ENCODE measurements around the gene RCAN3.

RCAN3 gene

GRCh38 chr1:24555591-24556413, 53.2 kb downstream of the RCAN3 start, which contains the start of gene NCMAP:
Gene NCMAP (plus strand): TSS chr1:24556087. CDS start chr1:24595431, 39,344 bp downstream.
- Histone ChIP-seq H3K9me3 (replicated peaks; ENCODE audit: low read length) (no peaks in the 10 kb centered on the region), H3K36me3 (ENCODE audit: insufficient read depth, low read length) (no peaks in the 10 kb centered on the region), H3K27me3 (ENCODE audit: control insufficient read depth, insufficient read depth, low read length) (peaks cover 70% of the 10 kb centered on the region), H3K9ac (ENCODE audit: low read depth, low read length) (no peak within 1 kb of the TSS), H3K4me3 (ENCODE audit: low read length) (no peak within 1 kb of the TSS), H3K4me2 (ENCODE audit: low read length) (no peak within 1 kb of the TSS), H3K4me1 (ENCODE audit: control insufficient read depth, insufficient read depth, low read length) (peaks cover 6% of the 10 kb centered on the region)

GRCh38 chr1:24556414-24556795, 53.8 kb downstream of the RCAN3 start:
- Histone ChIP-seq H3K9me3 (replicated peaks; ENCODE audit: low read length) (no peaks in the 10 kb centered on the region), H3K4me1 (ENCODE audit: control insufficient read depth, insufficient read depth, low read length) (peaks cover 6% of the 10 kb centered on the region), H3K9ac (ENCODE audit: low read depth, low read length) (no peak overlapping the region), H3K4me2 (ENCODE audit: low read length) (no peak overlapping the region), H3K36me3 (ENCODE audit: insufficient read depth, low read length) (no peaks in the 10 kb centered on the region), H3K27me3 (ENCODE audit: control insufficient read depth, insufficient read depth, low read length) (peaks cover 68% of the 10 kb centered on the region), H3K4me3 (ENCODE audit: low read length) (no peak overlapping the region)

DNA sequence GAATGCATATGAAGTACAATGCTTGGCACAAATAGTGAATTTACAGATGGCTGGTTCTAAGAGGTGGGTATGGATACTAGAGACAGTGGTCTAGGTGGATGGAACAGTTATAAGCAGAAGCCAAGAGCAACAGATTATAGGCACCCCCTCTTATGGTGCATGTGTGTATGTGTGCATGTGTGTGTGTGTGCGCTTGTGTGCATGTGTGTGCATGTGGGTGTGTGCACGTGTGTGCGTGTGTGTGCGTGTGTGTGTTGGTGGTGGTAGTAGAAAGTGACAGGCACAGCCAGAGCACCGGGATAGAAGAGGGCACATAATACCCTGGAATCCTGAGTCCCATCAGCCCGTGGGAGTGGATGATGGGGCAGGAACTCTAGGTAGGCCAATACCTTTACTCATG, 54.6 kb downstream of the RCAN3 start:
- Histone ChIP-seq H3K4me1 (ENCODE audit: control insufficient read depth, insufficient read depth, low read length) (peaks cover 6% of the 10 kb centered on the region), H3K9me3 (replicated peaks; ENCODE audit: low read length) (no peaks in the 10 kb centered on the region), H3K36me3 (ENCODE audit: insufficient read depth, low read length) (no peaks in the 10 kb centered on the region), H3K4me3 (ENCODE audit: low read length) (no peak overlapping the region), H3K27me3 (ENCODE audit: control insufficient read depth, insufficient read depth, low read length) (peaks cover 65% of the 10 kb centered on the region), H3K9ac (ENCODE audit: low read depth, low read length) (no peak overlapping the region), H3K4me2 (ENCODE audit: low read length) (no peak overlapping the region)

DNA sequence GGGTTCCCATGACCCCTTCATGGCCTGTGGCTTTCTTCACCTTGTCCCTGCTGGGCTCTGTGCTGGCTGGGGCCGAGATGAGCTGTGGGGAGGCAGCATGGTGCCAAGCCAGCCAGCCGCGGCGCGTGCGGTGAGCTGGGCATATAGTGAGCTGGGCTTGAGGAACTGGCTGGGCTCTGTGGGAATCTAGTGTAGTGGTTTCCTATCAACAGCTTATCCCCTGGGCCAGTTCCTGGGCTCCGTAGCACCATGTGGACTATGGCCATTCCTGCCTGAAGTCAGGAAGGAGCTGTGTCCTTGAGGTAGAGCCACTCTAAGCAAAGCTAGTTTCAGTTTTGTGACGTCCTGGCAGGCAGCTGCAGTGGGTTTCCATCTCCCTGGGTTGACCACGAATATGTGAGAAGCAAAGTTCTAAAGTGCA, 55.1 kb downstream of the RCAN3 start:
- H3K9ac ChIP-seq (ENCODE audit: low read depth, low read length) = no peak overlapping the region
- H3K36me3 ChIP-seq (ENCODE audit: insufficient read depth, low read length) = no peaks in the 10 kb centered on the region

GRCh38 chr1:24558455-24558854, 55.8 kb downstream of the RCAN3 start:
- Histone ChIP-seq H3K9me3 (replicated peaks; ENCODE audit: low read length) (no peaks in the 10 kb centered on the region), H3K4me1 (ENCODE audit: control insufficient read depth, insufficient read depth, low read length) (peaks cover 6% of the 10 kb centered on the region), H3K4me3 (ENCODE audit: low read length) (no peak overlapping the region), H3K4me2 (ENCODE audit: low read length) (no peak overlapping the region), H3K27me3 (ENCODE audit: control insufficient read depth, insufficient read depth, low read length) (peaks cover 61% of the 10 kb centered on the region), H3K9ac (ENCODE audit: low read depth, low read length) (no peak overlapping the region), H3K36me3 (ENCODE audit: insufficient read depth, low read length) (no peaks in the 10 kb centered on the region)

More for the DNA sequence above, 55.1 kb downstream of the RCAN3 start:
- Histone ChIP-seq H3K9me3 (replicated peaks; ENCODE audit: low read length) (no peaks in the 10 kb centered on the region), H3K27me3 (ENCODE audit: control insufficient read depth, insufficient read depth, low read length) (peaks cover 63% of the 10 kb centered on the region), H3K4me3 (ENCODE audit: low read length) (no peak overlapping the region), H3K4me2 (ENCODE audit: low read length) (no peak overlapping the region), H3K4me1 (ENCODE audit: control insufficient read depth, insufficient read depth, low read length) (peaks cover 6% of the 10 kb centered on the region)

DNA sequence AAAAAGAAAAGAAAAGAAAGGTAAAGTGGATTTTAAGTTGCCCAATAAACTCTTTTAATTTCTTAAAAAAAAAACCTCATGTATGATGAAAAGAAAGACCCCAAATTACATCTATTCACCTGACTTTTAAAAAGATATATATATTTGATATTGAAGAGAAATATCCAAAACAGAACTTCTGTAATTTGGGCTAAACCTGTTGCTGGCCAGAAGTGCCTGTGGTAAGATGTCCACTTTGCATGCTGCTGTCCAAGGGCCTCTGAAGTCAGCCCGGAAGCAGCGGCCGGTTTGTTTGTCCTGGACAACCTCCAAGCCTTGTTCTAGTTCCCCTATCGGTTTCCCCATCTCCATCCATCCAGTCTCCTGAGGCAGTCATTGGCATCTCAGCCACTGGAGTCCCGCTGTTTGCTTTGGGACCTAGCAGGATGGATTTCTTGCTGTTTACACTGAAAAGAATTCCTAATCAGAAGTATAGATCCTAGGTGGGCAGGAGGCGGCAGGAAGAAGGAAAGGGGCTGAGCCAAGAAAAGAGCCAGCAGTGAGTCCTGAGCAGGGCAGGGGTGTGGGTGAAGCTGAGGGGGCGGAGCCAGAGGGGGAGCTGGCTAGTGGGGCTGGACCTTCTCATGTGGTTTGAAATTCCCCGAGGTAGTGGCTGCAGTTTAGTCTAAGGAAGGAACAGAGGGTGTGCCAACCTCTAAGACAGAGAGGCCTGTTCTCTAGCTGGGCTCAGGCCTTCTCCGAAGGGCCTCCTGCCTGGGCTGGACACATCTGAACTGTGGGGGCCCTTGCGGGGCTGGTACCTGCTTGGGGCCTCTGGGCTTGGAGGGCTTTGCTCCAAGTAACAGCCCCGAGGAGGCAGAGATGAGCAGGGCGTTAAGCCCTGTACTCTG, 56.5 kb downstream of the RCAN3 start:
- Histone ChIP-seq H3K4me2 (ENCODE audit: low read length) (no peak overlapping the region), H3K4me3 (ENCODE audit: low read length) (no peak overlapping the region), H3K9me3 (replicated peaks; ENCODE audit: low read length) (no peaks in the 10 kb centered on the region), H3K4me1 (ENCODE audit: control insufficient read depth, insufficient read depth, low read length) (peaks cover 6% of the 10 kb centered on the region), H3K27me3 (ENCODE audit: control insufficient read depth, insufficient read depth, low read length) (peaks cover 58% of the 10 kb centered on the region), H3K9ac (ENCODE audit: low read depth, low read length) (no peak overlapping the region), H3K36me3 (ENCODE audit: insufficient read depth, low read length) (no peaks in the 10 kb centered on the region)

DNA sequence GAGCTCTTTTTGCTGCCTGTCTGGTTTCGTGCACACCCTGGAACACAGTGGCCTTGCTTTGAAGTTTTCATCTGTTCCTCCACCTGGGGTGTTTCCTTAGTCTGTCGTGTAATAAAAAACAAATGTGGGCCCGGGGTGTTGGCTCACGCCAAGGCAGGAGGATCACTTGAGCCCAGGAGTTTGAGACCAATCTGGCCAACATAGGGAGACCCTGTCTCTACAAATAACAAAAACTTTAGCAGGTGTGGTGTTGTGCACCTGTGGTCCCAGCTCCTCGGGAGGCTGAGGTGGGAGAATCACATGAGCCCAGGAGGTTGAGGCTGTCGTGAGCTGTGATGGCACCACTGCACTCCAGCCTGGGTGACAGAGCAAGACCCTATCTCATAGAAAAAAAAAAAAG, 57.7 kb downstream of the RCAN3 start:
- H3K9ac ChIP-seq (ENCODE audit: low read depth, low read length) = no peak overlapping the region
- peaks cover 46% of the 10 kb centered on the region for H3K27me3 ChIP-seq (ENCODE audit: control insufficient read depth, insufficient read depth, low read length)
- H3K4me3 ChIP-seq (ENCODE audit: low read length) = no peak overlapping the region
- H3K9me3 ChIP-seq (replicated peaks; ENCODE audit: low read length) = no peaks in the 10 kb centered on the region
- no peak overlapping the region for H3K4me2 ChIP-seq (ENCODE audit: low read length)
- H3K36me3 ChIP-seq (ENCODE audit: insufficient read depth, low read length) = no peaks in the 10 kb centered on the region
- peaks cover 6% of the 10 kb centered on the region for H3K4me1 ChIP-seq (ENCODE audit: control insufficient read depth, insufficient read depth, low read length)

- Histone ChIP-seq H3K4me2 (ENCODE audit: low read length) (no peak overlapping the region), H3K4me1 (ENCODE audit: control insufficient read depth, insufficient read depth, low read length) (peaks cover 6% of the 10 kb centered on the region), H3K9me3 (replicated peaks; ENCODE audit: low read length) (no peaks in the 10 kb centered on the region), H3K36me3 (ENCODE audit: insufficient read depth, low read length) (no peaks in the 10 kb centered on the region), H3K4me3 (ENCODE audit: low read length) (no peak overlapping the region), H3K9ac (ENCODE audit: low read depth, low read length) (no peak overlapping the region), H3K27me3 (ENCODE audit: control insufficient read depth, insufficient read depth, low read length) (peaks cover 27% of the 10 kb centered on the region)
Measured at GRCh38 chr1:24562625-24563024, 60.0 kb downstream of the RCAN3 start.

DNA sequence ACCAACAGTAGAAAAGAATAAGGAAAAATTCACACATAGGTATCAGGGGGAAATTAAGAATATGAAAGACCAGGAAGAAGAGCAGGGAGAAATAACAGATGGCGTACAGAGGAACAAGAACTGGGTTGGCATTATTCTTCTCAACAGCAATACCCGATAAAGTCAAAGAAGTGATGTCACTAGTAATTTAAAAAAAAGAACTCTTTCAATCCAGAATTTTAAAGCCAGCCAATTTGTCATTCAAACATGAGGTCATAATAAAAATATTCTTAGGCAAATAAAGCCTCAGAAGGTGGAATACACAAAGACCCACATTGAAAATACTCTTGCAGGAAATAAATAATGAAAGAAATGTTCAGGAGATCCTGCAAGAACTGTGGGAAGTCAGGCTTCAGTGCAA, 62.1 kb downstream of the RCAN3 start:
- H3K4me2 ChIP-seq (ENCODE audit: low read length) = no peak overlapping the region
- no peak overlapping the region for H3K9ac ChIP-seq (ENCODE audit: low read depth, low read length)
- peaks cover 19% of the 10 kb centered on the region for H3K27me3 ChIP-seq (ENCODE audit: control insufficient read depth, insufficient read depth, low read length)
- no peaks in the 10 kb centered on the region for H3K9me3 ChIP-seq (replicated peaks; ENCODE audit: low read length)
- no peaks in the 10 kb centered on the region for H3K36me3 ChIP-seq (ENCODE audit: insufficient read depth, low read length)
- no peaks in the 10 kb centered on the region for H3K4me1 ChIP-seq (ENCODE audit: control insufficient read depth, insufficient read depth, low read length)
- H3K4me3 ChIP-seq (ENCODE audit: low read length) = no peak overlapping the region

DNA sequence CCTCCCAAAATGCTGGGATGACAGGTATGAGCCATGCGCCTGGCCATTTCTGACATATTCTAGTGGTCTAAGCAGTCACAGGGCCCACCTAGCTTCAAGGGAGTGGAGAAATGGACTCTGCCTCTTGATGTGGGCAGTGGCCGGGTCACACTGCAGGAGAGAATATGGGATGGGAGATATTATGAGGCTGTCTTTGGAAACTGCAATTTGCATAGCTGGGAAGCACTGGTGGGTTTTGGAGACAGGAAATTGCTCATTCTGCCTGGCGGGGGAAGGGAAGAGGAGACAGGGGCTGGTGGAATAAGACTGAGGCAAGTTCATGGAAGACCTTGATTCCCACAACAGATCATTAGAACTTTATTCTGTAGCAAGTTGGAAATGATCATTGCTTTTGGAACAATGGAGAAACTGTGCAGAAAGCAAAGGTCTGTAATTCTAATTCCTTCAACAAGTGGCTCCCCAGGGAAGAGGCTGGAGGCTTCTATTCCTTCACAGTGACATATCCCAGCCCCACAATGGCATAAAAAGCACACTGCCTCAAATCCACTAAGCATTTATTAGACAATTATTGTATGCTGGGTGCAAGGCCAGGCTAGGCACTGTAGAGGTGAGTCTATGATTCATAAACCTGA, 63.7 kb downstream of the RCAN3 start:
- H3K9ac ChIP-seq (ENCODE audit: low read depth, low read length) = no peak overlapping the region
- H3K4me1 ChIP-seq (ENCODE audit: control insufficient read depth, insufficient read depth, low read length) = no peaks in the 10 kb centered on the region
- H3K27me3 ChIP-seq (ENCODE audit: control insufficient read depth, insufficient read depth, low read length) = peaks cover 16% of the 10 kb centered on the region
- no peaks in the 10 kb centered on the region for H3K9me3 ChIP-seq (replicated peaks; ENCODE audit: low read length)
- H3K4me3 ChIP-seq (ENCODE audit: low read length) = no peak overlapping the region
- no peak overlapping the region for H3K4me2 ChIP-seq (ENCODE audit: low read length)
- H3K36me3 ChIP-seq (ENCODE audit: insufficient read depth, low read length) = no peaks in the 10 kb centered on the region

GRCh38 chr1:24567792-24568388, 65.3 kb downstream of the RCAN3 start:
- Histone ChIP-seq H3K27me3 (ENCODE audit: control insufficient read depth, insufficient read depth, low read length) (peaks cover 17% of the 10 kb centered on the region), H3K9ac (ENCODE audit: low read depth, low read length) (no peak overlapping the region), H3K4me2 (ENCODE audit: low read length) (no peak overlapping the region), H3K4me1 (ENCODE audit: control insufficient read depth, insufficient read depth, low read length) (no peaks in the 10 kb centered on the region), H3K36me3 (ENCODE audit: insufficient read depth, low read length) (no peaks in the 10 kb centered on the region), H3K9me3 (replicated peaks; ENCODE audit: low read length) (no peaks in the 10 kb centered on the region), H3K4me3 (ENCODE audit: low read length) (no peak overlapping the region)

All from skeletal muscle satellite cell (primary cell).